Right renal cortex interstitium (tissue), 3 donors: ENCODE results near the gene CBLB. TPM values are rescaled to one million over a fixed set of nuclear protein-coding genes. Genes with fewer than 3 reads are reported as not detected.

Experiments used
- DNase-seq, 3 donors: peaks; one replicate each; pipeline ENCODE4 v3.0.0-alpha.2; 2013; ENCODE audit warnings: low read depth in 3 of 3, low spot score in 2 of 3
- polyA plus RNA-seq, 3 donors: library from polyadenylated mRNA; unstranded; fragments of 120-200 nt; gene quantifications; one replicate each; pipeline ENCODE4 v1.2.1, GENCODE V29; 2013; ENCODE audit not compliant: insufficient read length in 3 of 3

CBLB gene
- polyA plus RNA-seq, 3 donors = 44.2 to 45.0 (median 45.0) TPM

DNA sequence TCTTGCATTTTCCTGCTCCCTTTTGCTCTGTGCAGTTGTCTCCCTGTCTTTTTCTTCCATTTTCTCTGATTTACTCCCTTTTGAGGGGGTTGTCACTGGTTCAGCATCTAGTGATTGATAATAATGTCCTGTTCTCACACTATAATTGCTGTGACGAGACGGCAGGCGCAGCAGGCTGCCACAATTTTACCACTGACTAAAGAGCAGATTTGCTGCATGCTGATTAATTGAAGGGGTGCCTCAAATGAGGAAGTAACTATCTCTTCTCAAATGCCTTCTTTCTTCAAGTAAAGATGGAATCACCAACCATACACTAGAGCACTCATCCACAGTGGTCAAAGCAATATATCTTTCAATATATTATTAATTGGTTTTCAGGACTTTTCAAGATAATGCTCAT is 219.3 kb downstream of the CBLB start:
- no peak for DNase-seq

DNA sequence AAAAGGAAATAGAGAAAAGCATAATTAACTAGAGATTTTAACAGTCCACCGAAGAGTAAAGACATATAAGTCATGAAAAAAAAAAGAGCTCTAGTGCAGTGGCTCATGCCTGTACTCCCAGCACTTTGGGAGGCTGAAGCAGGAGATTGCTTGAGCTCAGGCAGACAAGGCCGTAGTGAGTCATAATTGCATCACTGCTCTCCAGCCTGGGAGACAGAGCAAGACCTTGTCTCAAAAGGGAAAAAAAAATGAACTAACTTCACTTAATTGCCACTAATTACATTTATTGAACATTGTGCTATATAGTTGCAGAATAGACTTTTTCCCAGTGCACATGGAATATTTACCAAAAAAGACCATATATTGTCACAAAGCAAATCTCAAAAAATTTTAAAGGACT is 221.8 kb downstream of the CBLB start:
- DNase-seq = no peak

GRCh38 chr3:105639131-105639530 is 229.7 kb downstream of the CBLB start:
- no peak for DNase-seq

DNA sequence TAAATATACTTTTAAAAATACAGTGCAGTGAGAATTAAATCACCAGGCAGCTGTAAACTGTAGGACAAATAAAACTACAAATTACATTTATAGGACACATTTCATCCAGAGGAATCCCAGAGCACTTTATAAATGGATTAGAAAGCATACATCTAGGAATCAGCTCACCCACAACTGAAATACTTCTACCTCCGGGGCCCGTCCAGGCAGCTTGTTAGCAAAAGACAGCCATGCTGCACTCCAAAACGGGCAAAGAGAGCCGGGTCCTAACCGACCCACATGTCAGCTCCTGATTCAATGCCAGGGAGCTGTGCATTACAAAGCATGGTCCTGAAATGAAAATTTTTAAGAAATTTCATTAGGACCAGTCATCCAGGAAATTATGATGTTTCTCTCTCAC is 234.1 kb downstream of the CBLB start:
- DNase-seq = no peak

- no peak for DNase-seq
Measured at GRCh38 chr3:105629718-105630117, 239.1 kb downstream of the CBLB start.

GRCh38 chr3:105626739-105627138 is 242.1 kb downstream of the CBLB start:
- DNase-seq = no peak

DNA sequence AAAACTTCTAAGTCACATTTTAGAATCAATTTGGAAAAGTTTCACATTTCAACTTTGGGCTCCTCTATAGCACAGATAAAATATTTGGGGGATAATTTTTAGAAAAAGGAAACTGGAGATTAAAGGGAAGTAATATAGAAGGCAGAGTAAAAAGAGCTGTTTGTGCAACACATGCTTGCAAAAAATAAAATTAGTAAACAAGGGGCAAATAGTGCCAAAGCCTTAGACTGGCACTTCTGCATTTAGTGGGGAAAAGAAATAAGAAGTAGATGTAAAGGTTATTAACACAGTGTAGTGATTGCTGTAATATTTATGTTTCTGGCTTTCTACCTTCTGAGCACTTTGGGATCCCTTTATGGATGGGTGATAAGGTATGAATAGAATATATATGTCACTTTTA is 246.6 kb downstream of the CBLB start:
- DNase-seq = no peak

- no peak for DNase-seq
Measured at GRCh38 chr3:105620236-105620635, 248.6 kb downstream of the CBLB start.

DNA sequence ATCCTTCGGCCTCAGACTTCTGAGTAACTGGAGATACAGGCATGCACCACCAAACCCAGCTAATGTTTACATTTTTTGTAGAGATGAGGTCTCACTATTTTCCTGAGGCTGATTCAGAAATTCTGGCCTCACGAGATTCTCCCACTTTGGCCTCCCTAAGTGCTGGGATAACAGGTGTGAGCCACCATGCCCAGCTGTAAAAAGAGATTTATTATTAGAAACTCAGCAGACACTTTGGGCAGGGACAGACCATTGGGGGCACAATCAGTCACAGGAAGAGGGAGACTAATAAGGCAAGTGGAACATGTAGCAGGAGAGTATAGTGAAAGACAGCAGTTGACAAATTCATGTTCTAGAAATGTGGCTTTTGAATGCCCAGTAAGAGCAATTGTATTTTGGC is 249.2 kb downstream of the CBLB start:
- DNase-seq = no peak

- DNase-seq = no peak
Measured at GRCh38 chr3:105618556-105618955, 250.3 kb downstream of the CBLB start.

DNA sequence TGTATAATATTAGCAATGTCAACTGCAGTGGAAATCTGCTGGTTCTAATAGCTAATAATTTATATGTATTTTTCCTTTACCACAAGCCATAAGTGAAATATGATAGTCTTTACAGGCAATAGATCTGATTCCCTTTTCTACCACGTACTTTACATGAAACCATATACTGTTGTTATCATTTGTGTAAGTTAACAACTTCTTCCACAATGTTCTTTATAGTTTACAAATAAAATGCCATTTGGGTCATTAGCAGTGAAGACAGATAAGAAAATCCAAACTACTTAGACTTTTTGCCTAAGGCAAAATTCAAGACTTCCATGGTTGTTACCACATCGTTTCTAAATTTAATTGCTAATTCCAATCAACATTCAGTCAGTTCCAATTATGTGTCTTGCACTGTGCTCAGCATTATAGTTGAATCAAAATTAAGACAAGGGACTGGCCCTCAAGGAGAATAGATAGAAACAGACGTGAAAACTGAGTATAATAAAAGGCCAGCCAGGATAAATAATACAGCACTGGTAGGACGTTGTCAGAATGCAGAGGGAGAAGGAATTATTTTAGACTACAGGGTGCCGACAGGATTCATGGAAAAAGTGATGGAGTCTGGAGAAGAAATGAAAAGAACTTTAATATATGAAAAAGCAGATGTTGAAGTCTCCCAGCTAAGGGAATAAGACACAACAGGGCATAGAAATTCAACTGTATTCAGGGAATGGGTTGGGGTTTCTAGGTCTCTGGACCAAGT is 252.3 kb downstream of the CBLB start:
- no peak for DNase-seq

GRCh38 chr3:105615814-105616213 is 253.0 kb downstream of the CBLB start:
- DNase-seq = no peak

DNA sequence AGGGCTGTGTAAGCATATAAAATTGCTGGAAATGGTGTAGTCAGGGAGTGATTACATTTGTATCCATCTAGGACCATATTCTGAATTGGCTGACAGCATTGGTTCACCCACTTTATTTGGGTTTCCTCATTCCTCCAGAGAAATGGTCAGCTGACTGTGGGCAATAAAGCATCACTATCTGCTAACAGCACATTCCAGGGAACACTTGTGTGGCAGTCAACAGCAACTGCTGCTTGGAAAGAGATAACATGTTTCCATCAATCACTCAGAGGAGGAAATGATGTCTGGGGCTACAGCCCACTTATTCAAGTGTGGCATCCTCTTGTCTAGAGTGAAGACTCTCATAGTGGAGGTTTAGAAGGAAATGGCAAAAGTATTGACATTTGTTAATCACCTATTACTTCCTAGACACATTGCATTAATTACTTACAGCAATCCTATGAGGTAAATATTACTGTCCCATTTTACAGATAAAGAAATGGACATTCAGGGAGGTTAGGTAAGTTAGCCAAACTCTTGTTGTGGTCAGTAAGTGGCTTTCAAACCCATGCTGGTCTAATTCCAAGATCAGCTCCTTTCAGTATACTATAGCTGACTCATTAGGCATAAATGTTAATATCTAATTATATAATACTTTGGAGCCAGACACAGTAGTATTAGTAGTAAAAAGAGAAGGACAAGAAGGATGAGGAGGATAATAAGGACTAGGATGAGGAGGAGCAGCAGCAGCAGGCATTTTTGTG is 254.4 kb downstream of the CBLB start:
- DNase-seq = no peak

- DNase-seq = no peak
Measured at GRCh38 chr3:105613120-105613519, 255.7 kb downstream of the CBLB start.

DNA sequence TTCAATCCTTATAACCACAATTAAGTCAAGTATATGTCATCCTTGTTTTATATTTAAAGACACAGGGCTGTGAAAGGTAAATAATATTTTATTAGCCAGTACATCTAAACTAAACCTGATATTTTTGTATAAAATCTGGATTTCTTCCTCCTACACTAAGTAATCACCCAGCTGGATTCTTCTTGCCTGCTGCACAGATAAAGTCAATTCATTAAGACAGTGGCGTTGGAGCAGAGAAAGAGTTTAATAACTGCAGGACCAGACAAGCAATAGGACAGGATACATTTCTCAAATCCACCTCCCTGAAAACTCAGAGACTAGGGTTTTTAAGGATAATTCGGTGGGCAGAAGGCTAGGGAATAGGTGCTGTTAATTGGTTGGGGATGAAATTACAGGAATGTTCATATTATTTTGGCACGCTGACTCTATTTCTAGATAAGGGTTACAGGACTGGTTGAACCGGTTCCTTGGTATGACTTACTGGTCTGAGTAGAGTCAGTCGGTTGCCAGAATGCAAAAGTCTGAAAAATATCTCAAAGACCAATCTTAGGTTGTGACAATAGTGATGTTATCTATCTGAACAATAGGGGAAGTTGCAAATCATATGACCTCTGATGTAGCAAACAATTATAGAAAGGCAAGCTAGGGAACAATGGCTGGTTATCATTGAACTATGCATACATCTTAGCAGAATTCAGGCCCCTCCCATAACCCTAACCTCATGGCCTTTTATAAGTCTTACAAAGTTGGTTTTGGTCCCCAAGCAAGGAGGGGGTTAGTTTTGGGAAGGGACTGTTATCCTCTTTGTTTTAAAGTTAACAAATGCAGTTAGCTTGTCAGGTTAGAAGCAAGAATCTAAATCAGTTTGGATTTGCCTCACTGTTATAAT is 257.3 kb downstream of the CBLB start:
- DNase-seq = no peak

DNA sequence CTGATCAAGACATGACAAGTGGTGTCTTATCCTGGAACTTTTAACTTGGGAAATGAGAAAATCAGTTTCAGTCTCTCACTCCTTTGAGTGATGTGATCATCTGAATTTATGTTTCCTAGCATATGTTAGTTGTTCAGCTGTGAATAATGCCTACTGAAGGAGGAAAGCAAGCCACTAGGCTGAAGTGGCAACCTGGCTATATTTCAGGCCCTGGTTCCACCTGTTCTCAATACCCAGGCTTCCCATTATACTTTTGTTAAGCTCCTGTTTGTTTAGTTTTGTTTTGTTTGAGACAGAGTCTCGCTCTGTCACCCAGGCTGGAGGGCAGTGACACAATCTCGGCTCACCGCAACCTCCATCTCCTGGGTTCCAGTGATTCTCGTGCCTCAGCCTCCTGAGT is 258.3 kb downstream of the CBLB start:
- DNase-seq = no peak

GRCh38 chr3:105608623-105609022 is 260.2 kb downstream of the CBLB start:
- no peak for DNase-seq

- DNase-seq = no peak
Measured at GRCh38 chr3:105606016-105606415, 262.8 kb downstream of the CBLB start.
